COLO829 (cell line): ENCODE data around the gene ZC3H15.
"Not testable (repeated sequence)": the region's sequence is repeated elsewhere in the genome, so short reads cannot be mapped to it uniquely, and the experiment has no call there.

Experiments used
- DNase-seq: peaks from one replicate; pipeline ENCODE4 v3.0.0; 2012; ENCODE audit warnings: low spot score

Gene ZC3H15

DNA sequence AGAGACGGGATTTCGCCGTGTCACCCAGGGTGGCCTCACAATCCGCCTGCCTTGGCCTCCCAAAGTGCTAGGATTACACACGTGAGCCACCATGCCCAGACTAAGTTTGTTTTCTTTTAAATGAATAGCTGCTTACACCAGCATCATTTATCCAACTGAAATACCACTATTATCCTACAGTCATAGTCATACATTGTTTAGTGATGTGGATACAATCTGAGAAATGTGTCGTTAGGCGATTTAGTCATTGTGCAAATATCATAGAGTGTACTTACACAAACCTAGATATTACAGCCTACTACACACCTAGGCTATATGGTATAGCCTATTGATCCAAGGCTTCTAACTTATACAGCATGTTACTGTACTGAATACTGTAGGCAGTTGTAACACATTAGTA lies 10.3 kb downstream of the ZC3H15 start:
- DNase-seq: no peak

DNA sequence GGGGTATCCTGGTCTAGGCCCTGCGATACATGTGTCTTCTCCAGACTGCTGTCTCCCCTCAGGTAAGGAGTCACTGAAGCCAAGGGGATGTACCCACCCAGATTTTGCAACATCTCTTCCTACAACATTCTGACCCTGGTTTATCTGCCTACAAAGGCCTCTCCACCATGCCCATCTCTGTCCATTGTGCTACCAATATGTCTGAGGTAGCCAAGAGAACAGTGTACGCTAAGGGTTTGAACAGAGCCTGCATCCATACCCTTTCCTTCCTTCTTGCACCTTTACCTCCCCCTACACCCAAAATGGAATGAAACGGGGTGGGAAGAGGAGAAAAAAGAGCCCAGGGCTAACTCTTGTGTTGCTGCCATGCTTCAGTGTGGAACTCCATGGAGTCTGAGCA lies 11.9 kb downstream of the ZC3H15 start:
- no peak for DNase-seq

DNA sequence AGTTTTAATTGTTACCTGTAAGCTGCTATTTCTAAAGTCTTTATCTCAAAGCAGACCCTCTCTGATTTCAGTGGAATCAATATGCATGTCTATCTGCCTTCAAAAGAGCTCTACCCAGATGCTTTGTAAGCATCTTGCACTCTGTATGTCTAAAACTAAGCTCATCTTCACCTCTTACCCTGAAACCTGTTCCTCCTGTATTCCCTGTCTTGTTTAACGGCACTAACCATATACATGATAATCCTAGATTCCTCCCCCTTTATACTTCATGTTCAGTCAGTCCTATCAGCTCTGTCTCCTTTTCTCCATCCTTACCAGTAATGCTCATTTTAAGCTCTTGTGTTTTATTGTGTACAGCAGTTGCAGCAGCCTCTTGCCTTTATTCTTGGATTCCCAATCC lies 12.8 kb downstream of the ZC3H15 start:
- no peak for DNase-seq

DNA sequence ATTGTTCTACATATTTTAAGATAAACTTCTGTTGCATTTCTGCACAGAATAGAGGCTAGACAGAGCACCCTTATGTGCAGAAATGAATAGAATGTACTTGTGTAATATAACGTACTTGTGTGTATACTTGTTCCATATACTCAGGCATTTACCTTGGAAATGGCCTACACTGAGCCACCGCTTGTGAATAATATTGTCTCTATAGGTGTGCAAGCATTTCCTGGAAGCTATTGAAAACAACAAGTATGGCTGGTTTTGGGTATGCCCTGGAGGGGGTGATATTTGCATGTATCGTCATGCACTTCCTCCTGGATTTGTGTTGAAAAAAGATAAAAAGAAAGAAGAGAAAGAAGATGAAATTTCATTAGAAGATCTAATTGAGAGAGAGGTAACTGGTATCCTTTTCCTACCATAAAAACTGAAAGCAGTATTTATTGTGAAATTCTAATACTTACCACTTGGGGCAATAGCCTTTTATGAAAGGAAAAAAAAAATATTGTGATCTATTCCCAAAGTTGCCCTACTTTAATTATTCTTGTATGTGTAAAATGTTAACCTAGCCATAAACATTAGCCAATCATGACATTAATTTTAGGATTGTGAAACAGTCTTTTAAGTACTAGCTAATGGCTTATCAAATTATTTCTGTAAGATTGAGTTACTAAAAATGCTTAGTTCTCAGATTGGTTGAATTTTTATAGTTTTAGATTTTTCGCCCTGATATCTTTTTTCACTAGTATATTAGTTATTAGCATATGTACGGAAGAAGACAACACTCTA lies 18.0 kb downstream of the ZC3H15 start:
- DNase-seq: no peak

DNA sequence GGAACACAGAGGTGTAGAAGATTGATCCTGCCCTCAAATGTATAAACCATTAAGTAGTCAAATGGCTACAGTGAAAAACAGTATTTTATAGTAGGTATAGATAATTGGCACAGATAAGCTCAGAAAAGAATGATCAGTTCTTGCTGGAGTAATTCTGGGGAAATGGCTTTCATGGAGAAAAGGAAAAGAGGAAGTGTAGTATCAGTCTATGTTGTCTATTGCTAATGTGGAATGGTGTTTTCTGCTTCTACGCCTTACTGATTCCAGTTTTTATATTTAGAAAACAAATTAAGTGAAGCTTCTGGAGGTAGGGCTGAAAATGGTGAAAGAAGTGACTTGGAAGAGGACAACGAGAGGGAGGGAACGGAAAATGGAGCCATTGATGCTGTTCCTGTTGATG lies 22.2 kb downstream of the ZC3H15 start:
- DNase-seq: no peak

DNA sequence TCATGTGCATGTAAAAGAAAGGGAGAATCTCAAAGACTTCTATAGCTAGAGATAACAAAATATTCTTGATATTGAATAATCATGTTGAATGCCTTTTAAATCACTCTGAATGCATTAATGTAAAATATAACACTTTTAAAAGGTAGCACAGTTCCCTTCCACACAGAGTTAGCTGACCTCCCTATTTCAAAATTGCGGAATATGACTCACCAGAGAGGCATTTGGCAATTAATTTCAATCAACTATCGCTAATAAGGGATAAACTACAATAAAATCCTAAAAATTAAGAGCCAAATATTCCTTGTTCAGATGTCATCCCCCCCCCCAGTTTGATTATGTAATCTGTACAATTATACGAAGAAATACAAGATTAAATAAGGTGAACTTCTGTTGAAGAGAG lies 29.3 kb downstream of the ZC3H15 start:
- DNase-seq: no peak

DNA sequence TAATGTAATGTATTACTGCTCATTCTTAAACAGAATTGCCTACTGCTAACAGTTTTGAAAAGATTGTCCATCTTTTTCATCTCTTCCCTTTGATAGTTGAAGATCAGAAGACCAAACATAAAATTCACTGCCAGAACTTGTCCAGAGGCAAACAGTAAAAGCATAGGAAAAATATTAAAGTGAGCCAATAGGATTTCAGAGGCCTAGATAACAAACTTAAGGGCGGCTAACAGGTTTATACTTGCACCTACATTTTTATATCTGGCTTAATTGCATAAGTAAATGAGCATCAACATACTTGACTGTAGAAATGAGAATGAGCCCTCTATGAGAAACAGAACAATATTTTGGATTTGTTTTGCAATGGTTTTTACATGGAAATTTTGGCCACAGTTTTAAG lies 30.3 kb downstream of the ZC3H15 start:
- no peak for DNase-seq

DNA sequence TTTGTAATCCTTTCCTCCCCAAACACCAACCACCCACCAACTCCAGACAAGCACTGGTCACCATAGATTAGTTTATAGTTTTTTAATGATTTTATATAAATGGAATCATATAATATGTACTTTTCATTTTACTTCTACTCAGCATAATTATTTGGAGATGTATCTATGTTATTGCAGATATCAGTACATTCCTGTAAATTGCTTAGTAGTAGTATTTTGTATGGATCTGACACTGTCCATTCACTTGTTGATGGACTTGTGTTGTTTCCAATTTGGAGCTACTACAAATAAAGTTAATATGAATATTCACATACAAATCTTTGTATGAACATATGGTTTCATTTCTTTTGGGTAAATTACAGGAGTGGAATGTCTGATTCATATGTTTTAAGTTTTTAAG lies 31.0 kb downstream of the ZC3H15 start:
- DNase-seq: no peak

DNA sequence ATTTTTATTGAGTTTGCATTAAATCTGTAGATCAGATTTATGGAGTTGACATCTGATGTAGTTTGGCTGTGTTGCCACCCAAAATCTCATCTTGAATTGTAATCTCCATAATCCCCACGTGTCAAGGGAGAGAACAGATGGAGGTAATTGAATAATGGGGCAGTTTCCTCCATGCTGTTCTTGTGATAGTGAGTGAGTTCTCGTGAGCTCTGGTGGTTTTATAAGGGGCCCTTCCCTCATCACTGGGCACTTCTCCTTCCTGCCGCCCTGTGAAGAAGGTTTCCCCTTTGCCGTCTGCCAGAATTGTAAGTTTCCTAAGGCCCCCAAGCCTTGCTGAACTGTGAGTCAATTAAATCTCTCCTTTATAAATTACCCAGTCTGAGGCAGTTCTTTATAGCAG lies 32.2 kb downstream of the ZC3H15 start:
- no peak for DNase-seq

DNA sequence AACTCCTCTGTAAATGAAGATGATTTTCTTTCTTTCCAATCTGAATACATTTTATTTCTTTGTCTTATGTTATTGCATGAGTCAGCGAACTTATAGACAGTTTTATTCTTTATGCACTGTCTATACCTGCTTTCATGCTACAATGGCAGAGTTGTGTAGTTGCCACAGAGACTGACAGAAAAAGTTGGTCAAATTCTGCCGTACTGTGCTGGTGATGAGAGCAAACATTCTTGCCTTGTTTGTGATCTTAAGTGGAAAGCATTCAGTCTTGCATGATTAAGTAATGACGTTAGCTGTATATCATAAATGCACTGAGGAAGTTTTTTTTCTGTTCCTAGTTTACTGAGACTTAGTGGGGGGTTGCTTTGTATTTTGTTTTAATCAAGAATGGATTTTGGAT lies 32.9 kb downstream of the ZC3H15 start:
- DNase-seq: no peak

DNA sequence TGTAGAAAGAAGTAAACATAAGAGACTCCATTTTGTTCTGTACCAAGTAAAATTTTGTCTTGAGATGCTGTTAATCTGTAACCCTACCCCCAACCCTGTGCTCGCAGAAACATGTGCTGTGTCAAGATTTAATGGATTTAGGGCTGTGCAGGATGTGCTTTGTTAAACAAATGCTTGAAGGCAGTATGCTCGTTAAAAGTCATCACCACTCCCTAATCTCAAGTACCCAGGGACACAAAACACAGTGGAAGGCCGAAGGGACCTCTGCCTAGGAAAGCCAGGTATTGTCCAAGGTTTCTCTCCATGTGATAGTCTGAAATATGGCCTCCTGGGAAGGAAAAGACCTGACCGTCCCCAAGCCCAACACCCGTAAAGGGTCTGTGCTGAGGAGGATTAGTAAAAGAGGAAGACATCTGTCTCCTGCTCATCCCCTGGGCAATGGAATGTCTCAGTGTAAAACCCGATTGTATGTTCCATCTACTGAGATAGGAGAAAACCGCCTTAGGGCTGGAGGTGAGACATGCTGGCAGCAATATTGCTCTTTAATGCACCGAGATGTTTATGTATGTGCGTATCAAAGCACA lies 35.6 kb downstream of the ZC3H15 start:
- DNase-seq: not testable (repeated sequence)

DNA sequence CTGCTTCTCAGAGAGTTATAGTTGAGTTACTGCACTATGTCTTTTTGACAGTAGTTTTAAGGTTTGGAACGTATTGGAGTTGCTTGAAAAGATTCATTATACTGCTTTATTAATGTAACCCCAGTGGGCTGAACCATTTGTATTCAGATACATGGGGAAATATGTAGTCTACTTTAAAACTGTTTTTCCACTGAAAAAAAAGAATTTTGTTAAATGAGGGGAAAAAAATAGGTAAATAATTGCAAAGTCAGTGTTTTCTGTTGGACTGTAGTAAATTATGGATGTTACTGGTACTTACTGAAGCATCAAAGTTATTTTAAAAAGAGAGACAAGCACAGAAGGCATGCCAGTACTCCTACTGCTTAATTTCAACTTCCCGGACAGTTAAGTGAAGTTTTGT lies 36.4 kb downstream of the ZC3H15 start:
- no peak for DNase-seq

DNA sequence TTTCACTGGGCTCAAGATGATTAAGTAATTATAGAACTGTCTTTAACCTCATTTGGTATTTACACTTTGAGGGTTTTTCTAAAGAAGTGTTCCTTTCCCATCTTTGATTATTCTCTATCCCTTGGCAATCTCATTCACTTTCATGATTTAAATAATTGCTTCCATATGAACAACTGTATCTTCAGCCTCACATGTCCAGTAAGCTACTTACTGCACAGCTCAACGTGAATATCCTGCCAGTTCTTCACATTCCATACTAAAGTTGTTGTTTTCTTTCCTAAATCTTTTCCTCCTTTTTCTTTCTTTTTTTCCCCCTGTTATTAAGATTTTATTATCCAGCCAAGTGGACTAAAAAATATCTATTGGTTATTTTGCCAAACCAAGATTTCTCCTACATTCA lies 37.7 kb downstream of the ZC3H15 start:
- no peak for DNase-seq

DNA sequence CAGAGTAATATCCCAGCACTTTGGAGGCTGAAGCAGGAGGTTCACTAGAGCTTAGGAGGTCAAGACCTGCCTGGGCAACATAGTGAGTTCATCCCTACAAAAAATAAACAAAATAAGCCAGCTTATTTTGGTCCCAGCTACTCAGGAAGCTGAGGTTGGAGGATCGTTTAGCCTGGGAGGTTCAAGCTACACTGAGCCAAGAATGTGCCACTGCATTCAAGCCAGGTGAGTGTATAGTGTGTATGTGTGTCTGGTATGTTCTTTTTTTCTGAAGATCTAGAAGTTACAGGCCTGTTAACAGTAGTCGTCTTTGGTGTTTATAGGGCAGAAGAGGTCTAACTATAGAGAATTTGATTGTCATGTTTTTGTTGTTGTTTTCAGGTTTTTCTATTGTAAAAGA lies 40.2 kb downstream of the ZC3H15 start:
- no peak for DNase-seq

DNA sequence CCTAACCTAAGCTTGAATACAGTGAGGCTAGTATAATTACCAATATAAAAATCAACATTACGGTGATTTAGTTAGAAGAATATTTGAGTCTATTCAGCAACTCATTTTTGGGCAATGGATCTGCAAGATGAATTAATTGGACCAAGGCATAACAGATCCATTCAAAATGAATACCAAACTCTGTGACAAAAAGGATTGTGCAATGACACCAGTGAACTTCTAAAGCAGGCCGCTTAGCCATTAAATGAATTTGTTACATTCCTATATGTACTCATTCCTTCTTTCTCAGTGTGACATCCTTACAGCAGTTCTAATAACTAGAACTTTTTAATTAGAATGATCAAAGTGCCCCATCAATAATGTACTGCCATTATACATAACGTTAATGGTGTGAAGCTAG lies 44.3 kb downstream of the ZC3H15 start:
- DNase-seq: no peak

DNA sequence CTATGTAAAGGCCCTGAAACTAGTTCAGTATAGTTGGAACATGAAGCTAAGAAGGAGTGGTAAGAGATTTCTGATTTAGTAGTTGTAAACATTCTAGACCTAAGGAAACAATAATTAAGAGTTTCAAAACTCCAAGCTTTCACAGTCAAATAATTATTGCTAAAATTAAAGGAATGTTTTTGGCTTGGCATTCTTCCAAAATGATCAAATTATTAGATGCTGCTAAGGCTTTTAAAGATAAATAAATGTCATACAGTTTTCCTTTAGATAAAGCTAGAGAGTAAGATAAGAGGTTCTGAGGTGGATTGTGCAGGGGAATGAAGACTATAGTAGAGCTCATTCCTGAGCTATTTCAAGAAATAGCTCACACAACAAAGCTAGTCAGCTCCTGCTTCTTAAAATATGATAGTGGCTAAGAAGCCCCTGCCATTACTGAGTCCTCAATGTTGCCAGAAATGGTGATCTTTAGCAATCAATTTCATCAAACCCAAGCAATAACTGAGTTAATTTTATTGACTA lies 45.3 kb downstream of the ZC3H15 start:
- no peak for DNase-seq

DNA sequence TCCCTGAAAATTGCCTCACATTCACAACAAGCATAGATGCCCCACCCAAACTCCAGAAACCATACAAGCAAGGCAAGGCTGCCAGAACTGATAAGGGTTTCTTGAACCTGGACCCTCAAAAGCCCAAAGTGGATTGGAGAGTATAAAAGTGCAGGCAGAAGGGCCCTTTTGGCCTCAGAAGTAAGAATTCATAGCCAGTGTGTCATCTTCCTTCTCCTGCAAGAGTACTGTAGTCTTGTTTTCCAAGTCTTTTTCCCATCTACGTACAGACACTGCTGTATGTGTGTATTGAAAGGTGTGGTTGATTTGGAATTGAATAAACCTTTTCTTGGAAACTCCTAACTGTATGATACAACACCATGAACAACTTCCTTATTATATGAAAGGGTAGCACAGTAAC lies 46.8 kb downstream of the ZC3H15 start:
- no peak for DNase-seq

DNA sequence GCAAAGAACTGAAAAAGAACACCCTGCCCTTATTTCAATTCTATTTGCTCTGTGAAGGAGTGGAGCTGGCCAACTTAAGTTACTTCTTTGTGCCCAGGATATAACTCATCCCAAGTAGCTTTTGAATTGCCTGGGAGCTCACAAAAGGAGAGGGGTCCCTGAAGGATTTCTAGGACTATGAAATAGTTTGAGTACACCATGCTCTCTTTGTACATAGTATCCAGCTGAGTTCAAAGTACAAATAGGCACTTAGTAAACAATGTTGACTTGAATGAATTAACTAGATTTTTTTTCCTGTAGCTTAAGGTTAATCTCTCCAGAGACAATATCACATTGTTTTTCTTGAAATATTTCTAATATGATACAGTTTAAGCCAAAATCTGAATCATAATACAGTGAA lies 47.7 kb downstream of the ZC3H15 start:
- peak; percentile 13 for DNase-seq

DNA sequence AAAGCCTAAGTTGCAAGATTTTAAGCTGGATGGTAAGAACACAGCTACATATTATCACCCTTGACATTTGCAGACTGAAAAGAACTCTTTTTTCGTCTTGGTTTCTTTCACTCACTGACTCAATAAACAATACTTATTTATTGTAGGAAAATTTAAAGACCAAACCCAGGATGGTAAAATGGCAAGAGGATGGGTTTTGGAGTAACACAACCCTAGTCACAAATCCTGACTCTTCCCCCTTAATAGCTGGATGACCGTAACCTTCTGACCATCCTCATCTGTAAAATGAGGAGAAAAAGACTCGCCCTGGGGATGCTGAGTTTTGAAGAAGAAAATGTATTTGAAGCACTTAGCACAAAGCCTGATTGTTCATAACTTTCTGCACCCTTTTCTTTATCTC lies 48.3 kb downstream of the ZC3H15 start:
- DNase-seq: no peak

DNA sequence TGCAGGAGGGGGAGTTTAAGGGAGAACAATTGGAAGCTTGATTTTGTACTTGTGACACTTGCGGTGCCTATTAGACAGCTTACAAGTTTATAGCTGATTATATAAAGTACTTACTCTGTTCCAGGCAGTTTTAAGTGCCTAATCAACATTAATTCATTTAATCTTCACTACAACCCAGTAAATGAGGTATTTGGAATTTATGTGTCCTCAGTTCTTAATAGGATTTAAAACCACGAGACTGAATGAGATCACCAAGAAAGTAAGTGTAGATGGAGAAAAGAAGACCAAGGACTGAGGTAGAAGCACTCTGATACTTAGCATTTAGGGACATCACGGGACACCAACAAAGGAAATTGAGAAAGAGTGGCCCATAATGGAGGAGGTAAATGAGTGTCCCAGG lies 49.8 kb downstream of the ZC3H15 start:
- DNase-seq: no peak

DNA sequence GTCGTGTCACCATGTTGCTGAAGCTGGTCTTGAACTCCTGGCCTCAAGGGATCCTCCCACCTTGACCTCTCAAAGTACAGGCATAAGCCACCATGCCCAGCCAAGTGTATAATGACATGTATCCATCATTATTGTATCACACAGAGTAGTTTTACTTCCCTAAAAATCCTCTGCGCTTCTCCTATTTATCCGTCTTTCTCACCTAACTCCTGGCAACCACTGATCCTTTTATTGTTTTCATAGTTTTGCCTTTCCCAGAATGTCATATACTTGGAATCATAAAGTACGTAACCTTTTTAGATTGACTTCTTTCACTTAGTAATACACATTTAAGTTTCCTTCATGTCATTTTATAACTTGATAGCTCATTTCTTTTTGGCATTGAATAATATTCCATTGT lies 51.0 kb downstream of the ZC3H15 start:
- no peak for DNase-seq

DNA sequence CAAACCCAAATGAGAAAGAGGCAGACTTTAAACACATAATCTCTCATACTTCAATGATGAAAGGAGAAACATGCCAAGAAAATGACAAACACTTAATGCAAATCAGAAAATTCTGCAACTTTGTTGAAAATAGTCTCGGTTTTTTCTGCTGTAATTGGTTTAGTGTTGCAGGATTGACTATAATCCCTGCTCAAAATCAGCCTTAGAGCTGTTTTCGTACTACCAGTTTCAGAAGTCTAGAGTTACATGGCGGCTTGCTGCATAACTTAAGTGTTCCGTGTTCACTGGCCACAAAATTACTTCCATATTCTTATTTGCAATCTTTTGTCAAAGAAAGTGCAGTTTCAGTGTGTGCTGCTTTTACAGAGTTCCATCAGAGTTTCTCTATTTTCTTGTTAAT lies 54.9 kb downstream of the ZC3H15 start:
- DNase-seq: no peak

DNA sequence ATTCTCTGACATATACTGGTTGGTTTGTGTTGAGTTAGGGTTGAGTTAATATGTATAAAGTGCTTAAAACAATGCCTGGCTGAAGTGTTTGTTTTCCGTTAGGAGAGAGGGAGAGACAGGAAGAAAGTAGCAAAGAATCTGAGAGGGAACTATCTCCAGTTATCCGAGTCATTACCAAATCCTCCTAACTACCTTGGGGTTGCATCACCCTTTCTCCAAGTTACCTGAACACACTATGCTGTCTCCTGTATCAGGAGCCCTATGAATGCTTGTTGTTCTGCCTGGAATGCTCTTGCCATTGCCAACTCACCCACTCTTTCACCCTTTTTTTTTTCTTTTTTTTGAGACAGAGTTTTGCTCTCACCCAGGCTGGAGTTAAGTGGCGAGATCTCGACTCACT lies 55.9 kb downstream of the ZC3H15 start:
- DNase-seq: no peak

DNA sequence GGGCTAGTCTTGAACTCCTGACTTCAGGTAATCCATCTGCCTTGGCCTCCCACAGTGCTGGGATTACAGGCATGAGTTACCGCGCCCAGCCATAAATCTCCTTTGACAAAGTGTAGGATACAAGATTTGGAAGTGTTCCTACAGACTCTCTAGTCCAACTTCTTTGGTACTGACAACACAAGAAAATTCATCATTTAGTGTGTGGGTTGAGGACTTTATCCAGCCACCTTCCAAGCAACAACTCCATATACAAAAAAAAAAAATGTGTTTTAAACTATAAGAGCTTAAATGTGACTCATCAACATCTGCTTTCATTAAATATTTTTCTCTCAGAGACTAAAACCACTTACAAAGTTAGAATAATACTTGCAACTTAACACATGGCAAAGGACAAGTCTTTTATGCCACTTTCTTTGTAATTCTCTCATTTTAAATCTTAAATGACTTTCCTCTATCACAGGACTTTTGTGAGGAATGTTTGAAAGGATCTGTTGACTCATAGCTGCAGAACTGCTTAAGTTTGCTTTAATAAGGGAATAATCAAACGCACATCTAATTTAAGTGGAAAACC lies 57.6 kb downstream of the ZC3H15 start:
- peak; percentile 30 for DNase-seq
